ENCODE data around the gene ZNF23.
A peak's percentile ranks its signal among the peaks of the same experiment; 100 is the strongest.

ZNF23 gene

DNA sequence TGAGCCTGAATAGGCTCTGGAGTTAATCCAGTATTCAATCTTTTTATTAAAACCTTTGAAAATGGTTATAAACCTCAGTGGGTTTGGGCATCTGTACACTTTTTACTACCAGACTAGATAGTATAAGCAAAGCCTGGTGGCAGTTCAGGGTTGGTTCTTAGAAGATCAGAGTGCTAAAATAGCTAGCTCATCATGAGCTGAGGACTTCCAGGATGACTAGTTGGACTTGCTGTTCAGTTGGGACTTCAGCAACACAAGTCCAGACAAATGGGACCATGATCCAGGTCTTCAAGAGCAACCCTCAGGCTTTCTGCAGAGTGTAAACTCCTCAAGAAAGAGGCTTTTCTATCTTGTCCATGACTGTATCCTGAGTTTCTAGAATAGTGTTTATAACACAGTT, 28.3 kb upstream of the ZNF23 start:
- no peak overlapping the region for H3K27ac ChIP-seq (ENCODE audit: low read depth, low read length)
- H3K4me3 ChIP-seq (ENCODE audit: low read depth in 1 of 2, low read length in 2 of 2), result no peak overlapping the region
- no peaks in the 10 kb centered on the region for H3K36me3 ChIP-seq (ENCODE audit: insufficient read depth, low read length)
- no peaks in the 10 kb centered on the region for H3K9me3 ChIP-seq (ENCODE audit: low read length)
- no peaks in the 10 kb centered on the region for H3K4me1 ChIP-seq (ENCODE audit: insufficient read depth, low read length)
- no peak overlapping the region for H3K9ac ChIP-seq (ENCODE audit: low read length)
- H3K27me3 ChIP-seq (ENCODE audit: control insufficient read depth in 1 of 2, insufficient read depth in 2 of 2, low read length in 2 of 2), result no peaks in the 10 kb centered on the region

DNA sequence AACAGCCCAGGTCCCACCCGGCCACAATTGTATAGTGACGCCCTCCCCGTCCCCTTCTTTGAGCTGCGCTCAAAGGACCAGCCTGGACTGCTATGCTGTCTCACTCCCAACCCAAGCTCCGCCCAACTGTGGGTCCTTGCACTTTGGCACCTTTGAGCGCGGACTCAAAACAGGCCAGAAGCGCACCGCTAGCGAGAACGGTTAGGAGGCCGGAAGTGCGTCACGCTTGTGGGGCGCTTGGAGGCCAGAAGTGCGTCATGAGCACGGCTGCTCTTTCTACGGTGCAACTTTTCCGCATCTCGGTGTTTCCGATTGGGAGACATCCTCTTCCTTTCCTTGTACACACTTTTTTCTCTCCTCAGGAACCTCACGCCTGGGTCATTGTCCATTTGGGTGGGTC, 27.1 kb upstream of the ZNF23 start, which contains the start of gene ZNF19:
TSS of gene ZNF19 (minus strand) at position 203 of the 400 bp plus-strand sequence. CDS start 7,210 bp downstream, outside the sequence.
- Histone ChIP-seq H3K9ac (ENCODE audit: low read length) (no peak within 1 kb of the TSS), H3K27ac (ENCODE audit: low read depth, low read length) (no peak within 1 kb of the TSS), H3K4me1 (ENCODE audit: insufficient read depth, low read length) (no peaks in the 10 kb centered on the region), H3K36me3 (ENCODE audit: insufficient read depth, low read length) (no peaks in the 10 kb centered on the region), H3K9me3 (ENCODE audit: low read length) (no peaks in the 10 kb centered on the region), H3K4me3 (ENCODE audit: low read depth in 1 of 2, low read length in 2 of 2) (no peak within 1 kb of the TSS), H3K27me3 (ENCODE audit: control insufficient read depth in 1 of 2, insufficient read depth in 2 of 2, low read length in 2 of 2) (no peaks in the 10 kb centered on the region)

GRCh38 chr16:71484006-71484893, 22.2 kb upstream of the ZNF23 start:
- H3K36me3 ChIP-seq (ENCODE audit: insufficient read depth, low read length), result no peaks in the 10 kb centered on the region
- H3K9ac ChIP-seq (ENCODE audit: low read length), result peak overlapping the region; percentile 90
- peak overlapping the region; percentile 51 to 95 for H3K4me3 ChIP-seq (ENCODE audit: low read depth in 1 of 2, low read length in 2 of 2)
- no peaks in the 10 kb centered on the region for H3K9me3 ChIP-seq (ENCODE audit: low read length)
- no peaks in the 10 kb centered on the region for H3K27me3 ChIP-seq (ENCODE audit: control insufficient read depth in 1 of 2, insufficient read depth in 2 of 2, low read length in 2 of 2)
- no peaks in the 10 kb centered on the region for H3K4me1 ChIP-seq (ENCODE audit: insufficient read depth, low read length)
- peak overlapping the region; percentile 92 for H3K27ac ChIP-seq (ENCODE audit: low read depth, low read length)

DNA sequence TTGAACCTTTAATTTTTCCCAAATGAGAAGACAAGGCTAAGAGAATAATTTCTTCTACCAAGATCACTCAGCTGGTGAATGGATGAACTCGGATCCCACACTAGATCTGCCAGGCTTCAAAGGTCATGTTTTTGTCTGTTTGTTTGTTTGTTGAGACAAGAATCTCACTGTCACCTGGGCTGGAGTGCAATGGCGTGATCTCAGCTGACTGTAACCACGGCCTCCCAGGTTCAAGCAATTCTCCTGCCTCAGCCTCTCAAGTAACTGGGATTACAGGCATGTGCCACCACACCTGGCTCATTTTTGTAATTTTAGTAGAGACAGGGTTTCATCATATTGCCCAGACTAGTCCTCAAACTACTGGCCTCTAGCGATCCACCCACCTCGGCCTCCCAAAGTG, 20.5 kb upstream of the ZNF23 start:
- H3K36me3 ChIP-seq (ENCODE audit: insufficient read depth, low read length), result peaks cover 9% of the 10 kb centered on the region
- no peak overlapping the region for H3K4me3 ChIP-seq (ENCODE audit: low read depth in 1 of 2, low read length in 2 of 2)
- H3K27me3 ChIP-seq (ENCODE audit: control insufficient read depth in 1 of 2, insufficient read depth in 2 of 2, low read length in 2 of 2), result no peaks in the 10 kb centered on the region
- H3K9me3 ChIP-seq (ENCODE audit: low read length), result no peaks in the 10 kb centered on the region
- H3K4me1 ChIP-seq (ENCODE audit: insufficient read depth, low read length), result no peaks in the 10 kb centered on the region
- H3K9ac ChIP-seq (ENCODE audit: low read length), result no peak overlapping the region
- no peak overlapping the region for H3K27ac ChIP-seq (ENCODE audit: low read depth, low read length)

- Histone ChIP-seq H3K27me3 (ENCODE audit: control insufficient read depth in 1 of 2, insufficient read depth in 2 of 2, low read length in 2 of 2) (no peaks in the 10 kb centered on the region), H3K27ac (ENCODE audit: low read depth, low read length) (no peak overlapping the region), H3K9me3 (ENCODE audit: low read length) (no peaks in the 10 kb centered on the region), H3K4me1 (ENCODE audit: insufficient read depth, low read length) (no peaks in the 10 kb centered on the region), H3K4me3 (ENCODE audit: low read depth in 1 of 2, low read length in 2 of 2) (no peak overlapping the region), H3K36me3 (ENCODE audit: insufficient read depth, low read length) (peaks cover 25% of the 10 kb centered on the region), H3K9ac (ENCODE audit: low read length) (no peak overlapping the region)
Measured at GRCh38 chr16:71480956-71481355, 18.9 kb upstream of the ZNF23 start.

DNA sequence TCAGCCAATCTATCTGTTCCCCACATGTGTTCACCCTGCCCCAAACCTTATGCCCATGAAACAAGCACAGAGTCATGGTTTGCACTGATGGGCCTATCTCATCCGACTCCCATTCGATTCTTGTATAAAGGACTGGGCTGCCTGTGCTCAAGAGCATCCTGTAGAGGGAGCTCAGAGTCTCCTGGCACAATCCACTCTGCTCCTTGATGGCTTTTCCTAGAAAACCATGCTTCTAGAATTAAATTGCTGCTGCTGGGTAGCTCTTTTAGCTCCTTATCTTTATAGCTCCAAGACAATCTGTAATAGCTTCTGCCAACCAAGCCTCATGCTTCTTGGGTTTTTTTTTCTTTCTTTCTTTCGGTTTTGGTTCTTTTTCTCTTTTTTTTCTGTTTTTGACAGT, 17.4 kb upstream of the ZNF23 start:
- Histone ChIP-seq H3K9ac (ENCODE audit: low read length) (no peak overlapping the region), H3K27ac (ENCODE audit: low read depth, low read length) (no peak overlapping the region), H3K4me3 (ENCODE audit: low read depth in 1 of 2, low read length in 2 of 2) (no peak overlapping the region), H3K36me3 (ENCODE audit: insufficient read depth, low read length) (peaks cover 38% of the 10 kb centered on the region), H3K27me3 (ENCODE audit: control insufficient read depth in 1 of 2, insufficient read depth in 2 of 2, low read length in 2 of 2) (no peaks in the 10 kb centered on the region), H3K9me3 (ENCODE audit: low read length) (no peaks in the 10 kb centered on the region), H3K4me1 (ENCODE audit: insufficient read depth, low read length) (no peaks in the 10 kb centered on the region)

- no peak overlapping the region for H3K27ac ChIP-seq (ENCODE audit: low read depth, low read length)
- peaks cover 42% of the 10 kb centered on the region for H3K36me3 ChIP-seq (ENCODE audit: insufficient read depth, low read length)
- H3K27me3 ChIP-seq (ENCODE audit: control insufficient read depth in 1 of 2, insufficient read depth in 2 of 2, low read length in 2 of 2), result no peaks in the 10 kb centered on the region
- no peak overlapping the region for H3K9ac ChIP-seq (ENCODE audit: low read length)
- H3K4me3 ChIP-seq (ENCODE audit: low read depth in 1 of 2, low read length in 2 of 2), result no peak overlapping the region
- H3K9me3 ChIP-seq (ENCODE audit: low read length), result no peaks in the 10 kb centered on the region
- no peaks in the 10 kb centered on the region for H3K4me1 ChIP-seq (ENCODE audit: insufficient read depth, low read length)
Measured at GRCh38 chr16:71476457-71477124, 14.5 kb upstream of the ZNF23 start.

DNA sequence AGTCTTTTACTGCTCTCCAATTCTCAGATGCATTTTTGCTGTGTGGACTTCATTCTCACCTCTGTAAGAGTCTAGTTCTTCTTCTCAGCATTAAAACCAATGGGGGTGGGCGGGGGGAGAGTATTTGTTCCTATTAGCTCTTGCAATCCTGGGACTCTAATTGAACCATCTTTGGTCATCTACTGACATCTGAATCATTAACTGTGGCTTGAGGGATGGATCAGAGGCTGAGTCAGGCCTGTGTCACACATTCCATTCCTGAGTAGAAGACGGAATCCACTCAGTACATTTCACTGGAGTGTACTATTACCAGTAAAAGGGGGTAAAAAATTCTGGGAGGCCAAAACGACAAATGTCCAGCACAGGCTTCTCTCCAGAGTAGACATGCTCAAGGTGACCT, 12.8 kb upstream of the ZNF23 start:
- H3K27me3 ChIP-seq (ENCODE audit: control insufficient read depth in 1 of 2, insufficient read depth in 2 of 2, low read length in 2 of 2), result no peaks in the 10 kb centered on the region
- H3K36me3 ChIP-seq (ENCODE audit: insufficient read depth, low read length), result peaks cover 44% of the 10 kb centered on the region
- H3K27ac ChIP-seq (ENCODE audit: low read depth, low read length), result no peak overlapping the region

GRCh38 chr16:71473891-71474290, 11.8 kb upstream of the ZNF23 start:
- no peaks in the 10 kb centered on the region for H3K27me3 ChIP-seq (ENCODE audit: control insufficient read depth in 1 of 2, insufficient read depth in 2 of 2, low read length in 2 of 2)
- H3K4me3 ChIP-seq (ENCODE audit: low read depth in 1 of 2, low read length in 2 of 2), result no peak overlapping the region
- H3K4me1 ChIP-seq (ENCODE audit: insufficient read depth, low read length), result no peaks in the 10 kb centered on the region
- H3K9me3 ChIP-seq (ENCODE audit: low read length), result no peaks in the 10 kb centered on the region
- H3K36me3 ChIP-seq (ENCODE audit: insufficient read depth, low read length), result peaks cover 44% of the 10 kb centered on the region
- no peak overlapping the region for H3K9ac ChIP-seq (ENCODE audit: low read length)
- H3K27ac ChIP-seq (ENCODE audit: low read depth, low read length), result no peak overlapping the region

More for the DNA sequence above, 12.8 kb upstream of the ZNF23 start:
- Histone ChIP-seq H3K9me3 (ENCODE audit: low read length) (no peaks in the 10 kb centered on the region), H3K9ac (ENCODE audit: low read length) (no peak overlapping the region), H3K4me1 (ENCODE audit: insufficient read depth, low read length) (no peaks in the 10 kb centered on the region), H3K4me3 (ENCODE audit: low read depth in 1 of 2, low read length in 2 of 2) (no peak overlapping the region)

GRCh38 chr16:71472931-71473330, 10.9 kb upstream of the ZNF23 start:
- Histone ChIP-seq H3K27me3 (ENCODE audit: control insufficient read depth in 1 of 2, insufficient read depth in 2 of 2, low read length in 2 of 2) (no peaks in the 10 kb centered on the region), H3K36me3 (ENCODE audit: insufficient read depth, low read length) (peaks cover 38% of the 10 kb centered on the region), H3K27ac (ENCODE audit: low read depth, low read length) (no peak overlapping the region), H3K9me3 (ENCODE audit: low read length) (no peaks in the 10 kb centered on the region), H3K9ac (ENCODE audit: low read length) (no peak overlapping the region), H3K4me1 (ENCODE audit: insufficient read depth, low read length) (no peaks in the 10 kb centered on the region), H3K4me3 (ENCODE audit: low read depth in 1 of 2, low read length in 2 of 2) (no peak overlapping the region)

GRCh38 chr16:71472051-71472450, 10.0 kb upstream of the ZNF23 start:
- Histone ChIP-seq H3K27me3 (ENCODE audit: control insufficient read depth in 1 of 2, insufficient read depth in 2 of 2, low read length in 2 of 2) (no peaks in the 10 kb centered on the region), H3K9ac (ENCODE audit: low read length) (no peak overlapping the region), H3K27ac (ENCODE audit: low read depth, low read length) (no peak overlapping the region), H3K4me1 (ENCODE audit: insufficient read depth, low read length) (no peaks in the 10 kb centered on the region), H3K36me3 (ENCODE audit: insufficient read depth, low read length) (peaks cover 29% of the 10 kb centered on the region), H3K4me3 (ENCODE audit: low read depth in 1 of 2, low read length in 2 of 2) (no peak overlapping the region), H3K9me3 (ENCODE audit: low read length) (no peaks in the 10 kb centered on the region)

Measured in muscle layer of colon (tissue), 2 donors.